ENCODE results near the gene CHCHD1.
A peak's percentile ranks its signal among the peaks of the same experiment; 100 is the strongest.
"Not testable (repeated sequence)": the region's sequence is repeated elsewhere in the genome, so short reads cannot be mapped to it uniquely, and the experiment has no call there.

CHCHD1 gene

GRCh38 chr10:73769396-73769795 is 12.5 kb upstream of the CHCHD1 start:
- DNase-seq = no peak

GRCh38 chr10:73771722-73772280 is 10.0 kb upstream of the CHCHD1 start:
- DNase-seq = peak; percentile 83 to 86

- peak; percentile 87 to 89 for DNase-seq
Measured at GRCh38 chr10:73772281-73773151, 9.3 kb upstream of the CHCHD1 start.

- DNase-seq = no peak
Measured at GRCh38 chr10:73773152-73773879, 8.5 kb upstream of the CHCHD1 start.

- DNase-seq = peak; percentile 46 to 58
Measured at GRCh38 chr10:73774637-73775036, 7.2 kb upstream of the CHCHD1 start.

GRCh38 chr10:73779018-73779417 is 2.8 kb upstream of the CHCHD1 start:
- no peak for DNase-seq

GRCh38 chr10:73779539-73780197 is 2.2 kb upstream of the CHCHD1 start:
- no peak for DNase-seq

GRCh38 chr10:73780301-73780700 is 1.5 kb upstream of the CHCHD1 start:
- DNase-seq = no peak

- DNase-seq = peak in 1 of 2 donors; percentile 14
Measured at GRCh38 chr10:73780966-73781365, 882 bp upstream of the CHCHD1 start.

GRCh38 chr10:73781548-73781878 is 335 bp upstream of the CHCHD1 start:
- no peak for DNase-seq

GRCh38 chr10:73782749-73783085 is 869 bp downstream of the CHCHD1 start:
- no peak for DNase-seq

- peak; percentile 89 for DNase-seq
Measured at GRCh38 chr10:73785211-73785720, 3.4 kb downstream of the CHCHD1 start, which contains the start of gene ZSWIM8. Gene ZSWIM8, plus strand, starts transcription at chr10:73785606. Its CDS starts 273 bp downstream, at chr10:73785879.

GRCh38 chr10:73785721-73786511 is 4.1 kb downstream of the CHCHD1 start:
- peak; percentile 39 to 58 for DNase-seq

GRCh38 chr10:73786512-73786885 is 4.7 kb downstream of the CHCHD1 start:
- no peak for DNase-seq

GRCh38 chr10:73787031-73787800 is 5.4 kb downstream of the CHCHD1 start:
- not testable (repeated sequence) for DNase-seq

- no peak for DNase-seq
Measured at GRCh38 chr10:73788864-73789658, 7.2 kb downstream of the CHCHD1 start.

GRCh38 chr10:73789659-73790055 is 7.8 kb downstream of the CHCHD1 start:
- no peak for DNase-seq

- no peak for DNase-seq
Measured at GRCh38 chr10:73790886-73791625, 9.2 kb downstream of the CHCHD1 start.

GRCh38 chr10:73791871-73792400 is 10.1 kb downstream of the CHCHD1 start:
- no peak for DNase-seq

GRCh38 chr10:73793456-73793855 is 11.6 kb downstream of the CHCHD1 start:
- no peak for DNase-seq
